ENCODE measurements around the gene ZNF341. TPM values are rescaled to one million over a fixed set of nuclear protein-coding genes. Genes with fewer than 3 reads are reported as not detected.
"Not testable (repeated sequence)": the region's sequence is repeated elsewhere in the genome, so short reads cannot be mapped to it uniquely, and the experiment has no call there.

The ZNF341 gene
- polyA plus RNA-seq, 2 donors: 2.6 to 4.5 TPM

DNA sequence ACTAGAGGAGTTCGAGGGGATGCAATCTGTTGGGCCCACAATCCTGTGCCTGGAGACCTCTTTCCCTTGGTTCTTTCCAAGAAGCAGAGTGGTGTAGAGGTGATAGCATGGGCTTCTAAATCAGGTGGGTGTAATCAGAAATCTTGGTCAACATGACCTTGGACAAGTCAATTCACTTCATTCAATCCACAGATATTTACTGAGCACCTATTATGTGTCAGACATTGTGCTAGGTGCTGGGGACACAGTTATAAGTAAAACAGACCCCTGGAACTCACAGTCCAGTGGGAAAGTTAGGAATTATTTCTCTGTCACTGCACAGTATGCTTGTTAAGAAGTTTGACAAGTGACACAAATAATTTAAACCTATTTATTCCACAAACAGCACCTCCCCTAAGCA, 42.3 kb upstream of the ZNF341 start:
- Histone ChIP-seq H3K4me3 (ENCODE audit: low read depth in 1 of 2, low read length in 2 of 2) (no peak overlapping the region), H3K9me3 (ENCODE audit: control insufficient read depth in 2 of 2, insufficient read depth in 1 of 2, low read depth in 1 of 2, low read length in 1 of 2) (no peaks in the 10 kb centered on the region), H3K27me3 (ENCODE audit: control insufficient read depth in 1 of 2, insufficient read depth in 2 of 2, low read length in 2 of 2) (no peaks in the 10 kb centered on the region), H3K27ac (ENCODE audit: low read depth in 2 of 2, low read length in 1 of 2) (no peak overlapping the region), H3K4me1 (ENCODE audit: control insufficient read depth in 2 of 2, insufficient read depth in 2 of 2, low read length in 1 of 2) (peaks cover 2 to 9% of the 10 kb centered on the region in 2 donors), H3K36me3 (ENCODE audit: control insufficient read depth in 2 of 2, insufficient read depth in 2 of 2, low read length in 1 of 2) (no peaks in the 10 kb centered on the region)
- WGBS, 2 donors: 97 to 100% methylated on average over 1 of the region's 1 CpG

DNA sequence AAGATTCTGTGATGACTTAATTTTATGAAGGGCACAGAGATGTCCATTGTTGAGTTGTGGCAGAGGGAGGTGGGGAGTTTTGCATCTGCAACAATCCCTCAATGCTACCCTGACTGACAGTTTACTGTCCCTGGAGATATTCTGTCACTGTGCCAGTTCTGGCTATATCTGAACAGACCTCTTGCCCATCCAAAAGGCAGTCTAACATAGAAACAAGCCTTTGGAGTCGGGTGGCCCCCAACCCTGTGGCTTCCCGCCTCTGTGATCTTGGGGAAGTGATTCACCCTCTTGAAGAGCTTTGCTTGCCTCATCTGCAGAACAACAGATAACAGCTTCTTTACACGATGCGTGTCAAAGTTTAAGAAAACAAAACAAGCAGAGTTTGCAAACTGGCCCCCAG, 41.8 kb upstream of the ZNF341 start:
- Histone ChIP-seq H3K27me3 (ENCODE audit: control insufficient read depth in 1 of 2, insufficient read depth in 2 of 2, low read length in 2 of 2) (no peaks in the 10 kb centered on the region), H3K4me3 (ENCODE audit: low read depth in 1 of 2, low read length in 2 of 2) (no peak overlapping the region), H3K9me3 (ENCODE audit: control insufficient read depth in 2 of 2, insufficient read depth in 1 of 2, low read depth in 1 of 2, low read length in 1 of 2) (no peaks in the 10 kb centered on the region), H3K27ac (ENCODE audit: low read depth in 2 of 2, low read length in 1 of 2) (no peak overlapping the region), H3K4me1 (ENCODE audit: control insufficient read depth in 2 of 2, insufficient read depth in 2 of 2, low read length in 1 of 2) (peaks cover 2 to 9% of the 10 kb centered on the region in 2 donors), H3K36me3 (ENCODE audit: control insufficient read depth in 2 of 2, insufficient read depth in 2 of 2, low read length in 1 of 2) (no peaks in the 10 kb centered on the region)
- WGBS, 2 donors: 46 to 61% methylated on average over 4 of the region's 4 CpGs

DNA sequence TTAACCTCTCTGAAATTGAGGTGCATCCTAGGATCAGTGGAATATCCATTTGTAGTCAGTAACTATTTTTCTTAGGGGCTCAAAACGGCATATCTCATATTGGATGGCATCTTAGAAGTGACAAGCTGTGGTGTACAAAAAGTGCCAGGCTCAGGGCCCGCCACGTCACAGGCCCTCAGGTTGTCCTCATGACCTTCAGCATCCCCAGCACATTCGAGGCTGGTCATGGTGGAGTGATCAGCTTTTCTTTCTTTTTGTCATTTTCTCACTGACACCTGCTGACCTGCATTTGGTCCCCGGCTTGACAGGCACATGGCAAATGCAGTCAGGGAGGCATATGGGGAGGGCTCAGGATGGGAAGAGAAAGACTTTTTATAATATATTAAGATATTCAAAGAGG, 38.5 kb upstream of the ZNF341 start:
- Histone ChIP-seq H3K36me3 (ENCODE audit: control insufficient read depth in 2 of 2, insufficient read depth in 2 of 2, low read length in 1 of 2) (no peaks in the 10 kb centered on the region), H3K9me3 (ENCODE audit: control insufficient read depth in 2 of 2, insufficient read depth in 1 of 2, low read depth in 1 of 2, low read length in 1 of 2) (no peaks in the 10 kb centered on the region), H3K27ac (ENCODE audit: low read depth in 2 of 2, low read length in 1 of 2) (no peak overlapping the region), H3K4me3 (ENCODE audit: low read depth in 1 of 2, low read length in 2 of 2) (no peak overlapping the region), H3K4me1 (ENCODE audit: control insufficient read depth in 2 of 2, insufficient read depth in 2 of 2, low read length in 1 of 2) (no peaks in the 10 kb centered on the region), H3K27me3 (ENCODE audit: control insufficient read depth in 1 of 2, insufficient read depth in 2 of 2, low read length in 2 of 2) (no peaks in the 10 kb centered on the region)
- WGBS, 2 donors: 79 to 84% methylated on average over 5 of the region's 5 CpGs

- WGBS, 2 donors: 72 to 77% methylated on average over 17 of the region's 17 CpGs
- H3K27ac ChIP-seq (ENCODE audit: low read depth in 2 of 2, low read length in 1 of 2): no peak overlapping the region
- H3K4me3 ChIP-seq (ENCODE audit: low read depth in 1 of 2, low read length in 2 of 2): no peak overlapping the region
- H3K4me1 ChIP-seq (ENCODE audit: control insufficient read depth in 2 of 2, insufficient read depth in 2 of 2, low read length in 1 of 2): no peaks in the 10 kb centered on the region
- H3K27me3 ChIP-seq (ENCODE audit: control insufficient read depth in 1 of 2, insufficient read depth in 2 of 2, low read length in 2 of 2): no peaks in the 10 kb centered on the region
- H3K36me3 ChIP-seq (ENCODE audit: control insufficient read depth in 2 of 2, insufficient read depth in 2 of 2, low read length in 1 of 2): no peaks in the 10 kb centered on the region
- H3K9me3 ChIP-seq (ENCODE audit: control insufficient read depth in 2 of 2, insufficient read depth in 1 of 2, low read depth in 1 of 2, low read length in 1 of 2): no peaks in the 10 kb centered on the region
These were observed 37.8 kb upstream of the ZNF341 start for GRCh38 chr20:33693741-33694638.

DNA sequence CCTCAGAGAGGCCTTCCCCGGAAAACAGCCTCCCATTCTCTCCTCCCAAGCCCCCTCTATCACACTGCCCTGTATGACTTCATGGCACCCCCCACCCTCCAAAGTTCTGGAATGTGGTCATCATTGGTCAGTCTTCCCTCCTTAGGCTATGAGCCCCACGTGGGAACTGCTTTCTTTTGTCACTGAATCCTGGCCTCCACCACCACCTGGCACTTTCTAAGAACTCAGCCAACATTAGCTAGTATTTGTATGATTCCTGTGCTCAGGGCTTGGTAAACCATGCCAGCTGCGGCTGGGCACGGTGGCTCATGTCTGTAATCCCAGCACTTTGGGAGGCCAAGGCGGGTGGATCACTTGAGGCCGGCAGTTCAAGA, 37.2 kb upstream of the ZNF341 start:
- 60 to 69% methylated on average over 6 of the region's 6 CpGs for WGBS, 2 donors
- Histone ChIP-seq H3K4me1 (ENCODE audit: control insufficient read depth in 2 of 2, insufficient read depth in 2 of 2, low read length in 1 of 2) (no peaks in the 10 kb centered on the region), H3K27ac (ENCODE audit: low read depth in 2 of 2, low read length in 1 of 2) (no peak overlapping the region), H3K9me3 (ENCODE audit: control insufficient read depth in 2 of 2, insufficient read depth in 1 of 2, low read depth in 1 of 2, low read length in 1 of 2) (no peaks in the 10 kb centered on the region), H3K4me3 (ENCODE audit: low read depth in 1 of 2, low read length in 2 of 2) (no peak overlapping the region), H3K36me3 (ENCODE audit: control insufficient read depth in 2 of 2, insufficient read depth in 2 of 2, low read length in 1 of 2) (no peaks in the 10 kb centered on the region), H3K27me3 (ENCODE audit: control insufficient read depth in 1 of 2, insufficient read depth in 2 of 2, low read length in 2 of 2) (no peaks in the 10 kb centered on the region)

DNA sequence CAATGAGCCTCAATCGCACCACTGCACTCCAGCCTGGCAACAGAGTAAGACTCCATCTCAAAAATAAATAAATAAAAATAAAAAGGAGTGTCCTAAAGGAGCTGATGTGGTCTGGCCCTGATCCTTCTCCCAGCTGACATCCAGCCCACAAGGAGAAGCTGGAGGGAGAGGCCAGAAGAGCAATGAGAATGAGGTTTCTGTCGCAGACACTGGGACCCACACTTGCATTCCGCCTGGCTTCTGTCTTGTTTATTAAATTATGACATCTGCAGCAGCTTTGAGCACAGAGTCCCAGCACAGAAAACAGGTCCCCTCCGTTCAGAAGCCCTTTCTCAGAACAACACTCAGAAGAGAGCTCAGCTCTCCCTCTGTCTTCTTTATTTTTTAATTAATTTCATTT, 35.3 kb upstream of the ZNF341 start:
- Histone ChIP-seq H3K4me3 (ENCODE audit: low read depth in 1 of 2, low read length in 2 of 2) (no peak overlapping the region), H3K4me1 (ENCODE audit: control insufficient read depth in 2 of 2, insufficient read depth in 2 of 2, low read length in 1 of 2) (no peaks in the 10 kb centered on the region), H3K27ac (ENCODE audit: low read depth in 2 of 2, low read length in 1 of 2) (no peak overlapping the region), H3K27me3 (ENCODE audit: control insufficient read depth in 1 of 2, insufficient read depth in 2 of 2, low read length in 2 of 2) (no peaks in the 10 kb centered on the region), H3K9me3 (ENCODE audit: control insufficient read depth in 2 of 2, insufficient read depth in 1 of 2, low read depth in 1 of 2, low read length in 1 of 2) (no peaks in the 10 kb centered on the region), H3K36me3 (ENCODE audit: control insufficient read depth in 2 of 2, insufficient read depth in 2 of 2, low read length in 1 of 2) (no peaks in the 10 kb centered on the region)
- WGBS, 2 donors: 76 to 81% methylated on average over 4 of the region's 4 CpGs

DNA sequence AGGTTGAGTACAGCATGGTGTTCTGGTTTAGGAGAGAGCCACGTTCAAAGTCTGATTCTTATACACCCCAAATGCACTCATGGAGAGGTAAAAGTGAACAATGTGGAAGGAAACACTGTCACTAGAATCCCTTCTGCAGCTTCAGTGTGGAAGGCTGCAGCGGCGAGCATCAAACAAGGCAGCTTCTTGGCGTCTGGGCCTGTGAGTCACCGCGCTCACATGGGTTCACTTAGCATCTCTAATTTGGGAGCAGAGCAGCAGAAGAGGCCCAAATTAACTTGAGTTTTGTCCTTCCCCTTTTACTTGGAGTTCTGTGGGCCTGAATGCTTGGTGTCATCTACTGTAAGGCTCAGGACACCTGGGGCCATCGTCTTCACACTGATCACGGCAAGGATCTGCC, 34.7 kb upstream of the ZNF341 start:
- Histone ChIP-seq H3K9me3 (ENCODE audit: control insufficient read depth in 2 of 2, insufficient read depth in 1 of 2, low read depth in 1 of 2, low read length in 1 of 2) (no peaks in the 10 kb centered on the region), H3K27ac (ENCODE audit: low read depth in 2 of 2, low read length in 1 of 2) (peak overlapping the region in 1 of 2 donors; percentile 35), H3K4me3 (ENCODE audit: low read depth in 1 of 2, low read length in 2 of 2) (no peak overlapping the region), H3K4me1 (ENCODE audit: control insufficient read depth in 2 of 2, insufficient read depth in 2 of 2, low read length in 1 of 2) (no peaks in the 10 kb centered on the region), H3K36me3 (ENCODE audit: control insufficient read depth in 2 of 2, insufficient read depth in 2 of 2, low read length in 1 of 2) (no peaks in the 10 kb centered on the region), H3K27me3 (ENCODE audit: control insufficient read depth in 1 of 2, insufficient read depth in 2 of 2, low read length in 2 of 2) (no peaks in the 10 kb centered on the region)
- 62 to 86% methylated on average over 8 of the region's 8 CpGs for WGBS, 2 donors

- H3K27ac ChIP-seq (ENCODE audit: low read depth in 2 of 2, low read length in 1 of 2); H3K4me1 ChIP-seq (ENCODE audit: control insufficient read depth in 2 of 2, insufficient read depth in 2 of 2, low read length in 1 of 2); H3K4me3 ChIP-seq (ENCODE audit: low read depth in 1 of 2, low read length in 2 of 2); H3K9me3 ChIP-seq (ENCODE audit: control insufficient read depth in 2 of 2, insufficient read depth in 1 of 2, low read depth in 1 of 2, low read length in 1 of 2); H3K27me3 ChIP-seq (ENCODE audit: control insufficient read depth in 1 of 2, insufficient read depth in 2 of 2, low read length in 2 of 2); H3K36me3 ChIP-seq (ENCODE audit: control insufficient read depth in 2 of 2, insufficient read depth in 2 of 2, low read length in 1 of 2): not testable (repeated sequence)
- WGBS, 2 donors: 92 to 97% methylated on average over 17 to 21 of the region's 27 CpGs
These were observed 32.8 kb upstream of the ZNF341 start for GRCh38 chr20:33698966-33699365.

- H3K36me3 ChIP-seq (ENCODE audit: control insufficient read depth in 2 of 2, insufficient read depth in 2 of 2, low read length in 1 of 2); H3K4me3 ChIP-seq (ENCODE audit: low read depth in 1 of 2, low read length in 2 of 2); H3K27ac ChIP-seq (ENCODE audit: low read depth in 2 of 2, low read length in 1 of 2); H3K4me1 ChIP-seq (ENCODE audit: control insufficient read depth in 2 of 2, insufficient read depth in 2 of 2, low read length in 1 of 2); H3K27me3 ChIP-seq (ENCODE audit: control insufficient read depth in 1 of 2, insufficient read depth in 2 of 2, low read length in 2 of 2); H3K9me3 ChIP-seq (ENCODE audit: control insufficient read depth in 2 of 2, insufficient read depth in 1 of 2, low read depth in 1 of 2, low read length in 1 of 2): not testable (repeated sequence)
- 95 to 96% methylated on average over 40 to 45 of the region's 45 CpGs for WGBS, 2 donors
These were observed 30.9 kb upstream of the ZNF341 start for GRCh38 chr20:33700696-33701441.
